ENCODE results near the gene BSDC1. TPM values are rescaled to one million over a fixed set of nuclear protein-coding genes. Genes with fewer than 3 reads are reported as not detected.
A peak's percentile ranks its signal among the peaks of the same experiment; 100 is the strongest.

The BSDC1 gene
- total and polyA plus RNA-seq, 2 experiments from 2014 or later, result 22.7 to 50.7 TPM

GRCh38 chr1:32334864-32335534 lies 59.2 kb downstream of the BSDC1 start:
- Histone ChIP-seq H3K27me3 (ENCODE audit: insufficient read depth) (peaks cover 7% of the 10 kb centered on the region; the same call in 1 of the 2 replicates), H3K4me2 (peak overlapping the region; percentile 98), H3K36me3 (ENCODE audit: insufficient read depth) (no peaks in the 10 kb centered on the region; the same call in none of the 2 replicates), H3F3A (replicated peaks; ENCODE audit: low read depth) (peaks cover 32% of the 10 kb centered on the region), H2AFZ (no peak overlapping the region), H3K27ac (ENCODE audit: low read depth) (peak overlapping the region; percentile 81), H3K4me3 (peak overlapping the region; percentile 95), H4K20me1 (replicated peaks; ENCODE audit: insufficient read depth) (peaks cover 36% of the 10 kb centered on the region), H3K4me1 (ENCODE audit: insufficient read depth) (peaks cover 34% of the 10 kb centered on the region), H3K9me2 (ENCODE audit: insufficient read depth) (no peaks in the 10 kb centered on the region), H3K79me2 (replicated peaks; ENCODE audit: insufficient read depth) (peaks cover 18% of the 10 kb centered on the region)
- peaks cover 47% of the 10 kb centered on the region for H3K4me1 Mint-ChIP-seq
- peaks cover 5% of the 10 kb centered on the region; the same call in 2 of the 3 replicates for H3K9me3 Mint-ChIP-seq
- H3K36me3 Mint-ChIP-seq (ENCODE audit: low read depth), result peaks cover 51% of the 10 kb centered on the region
- peak overlapping the region; percentile 98 for H3K27ac Mint-ChIP-seq
- peaks cover 42% of the 10 kb centered on the region for H3K27me3 Mint-ChIP-seq (ENCODE audit: insufficient read depth, low read depth, poor library complexity)
- peak; percentile 3 for ATAC-seq
- peak overlapping the region; percentile 96 for H3K4me3 Mint-ChIP-seq
- peak; percentile 55 for DNase-seq (ENCODE audit: low spot score)
- TF ChIP-seq, protein P1, sequence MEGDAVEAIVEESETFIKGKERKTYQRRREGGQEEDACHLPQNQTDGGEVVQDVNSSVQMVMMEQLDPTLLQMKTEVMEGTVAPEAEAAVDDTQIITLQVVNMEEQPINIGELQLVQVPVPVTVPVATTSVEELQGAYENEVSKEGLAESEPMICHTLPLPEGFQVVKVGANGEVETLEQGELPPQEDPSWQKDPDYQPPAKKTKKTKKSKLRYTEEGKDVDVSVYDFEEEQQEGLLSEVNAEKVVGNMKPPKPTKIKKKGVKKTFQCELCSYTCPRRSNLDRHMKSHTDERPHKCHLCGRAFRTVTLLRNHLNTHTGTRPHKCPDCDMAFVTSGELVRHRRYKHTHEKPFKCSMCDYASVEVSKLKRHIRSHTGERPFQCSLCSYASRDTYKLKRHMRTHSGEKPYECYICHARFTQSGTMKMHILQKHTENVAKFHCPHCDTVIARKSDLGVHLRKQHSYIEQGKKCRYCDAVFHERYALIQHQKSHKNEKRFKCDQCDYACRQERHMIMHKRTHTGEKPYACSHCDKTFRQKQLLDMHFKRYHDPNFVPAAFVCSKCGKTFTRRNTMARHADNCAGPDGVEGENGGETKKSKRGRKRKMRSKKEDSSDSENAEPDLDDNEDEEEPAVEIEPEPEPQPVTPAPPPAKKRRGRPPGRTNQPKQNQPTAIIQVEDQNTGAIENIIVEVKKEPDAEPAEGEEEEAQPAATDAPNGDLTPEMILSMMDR (conservative IDR thresholded peaks at IDR 0.05; ENCODE audit: low read depth in 2 of 2), result peak; percentile 60 to 64
- TF ChIP-seq STAT1 (IDR thresholded peaks at IDR 0.05; ENCODE audit: unreplicated experiment), result no peak

- Histone ChIP-seq H3K79me2 (replicated peaks; ENCODE audit: insufficient read depth) (peaks cover 18% of the 10 kb centered on the region), H3K27me3 (ENCODE audit: insufficient read depth) (peaks cover 7% of the 10 kb centered on the region; the same call in 1 of the 2 replicates), H3K4me3 (peak overlapping the region; percentile 95), H3F3A (replicated peaks; ENCODE audit: low read depth) (peaks cover 32% of the 10 kb centered on the region), H3K4me1 (ENCODE audit: insufficient read depth) (peaks cover 34% of the 10 kb centered on the region), H3K27ac (ENCODE audit: low read depth) (peak overlapping the region; percentile 81), H3K4me2 (peak overlapping the region; percentile 98), H3K36me3 (ENCODE audit: insufficient read depth) (no peaks in the 10 kb centered on the region; the same call in none of the 2 replicates), H2AFZ (no peak overlapping the region), H4K20me1 (replicated peaks; ENCODE audit: insufficient read depth) (peaks cover 36% of the 10 kb centered on the region), H3K9me2 (ENCODE audit: insufficient read depth) (no peaks in the 10 kb centered on the region)
- peaks cover 47% of the 10 kb centered on the region for H3K4me1 Mint-ChIP-seq
- H3K36me3 Mint-ChIP-seq (ENCODE audit: low read depth), result peaks cover 57% of the 10 kb centered on the region
- peak overlapping the region; percentile 46 for H3K27ac Mint-ChIP-seq
- H3K4me3 Mint-ChIP-seq, result peak overlapping the region; percentile 96
- DNase-seq (ENCODE audit: low spot score) (no peak), ATAC-seq (no peak)
- TF ChIP-seq, protein P2, sequence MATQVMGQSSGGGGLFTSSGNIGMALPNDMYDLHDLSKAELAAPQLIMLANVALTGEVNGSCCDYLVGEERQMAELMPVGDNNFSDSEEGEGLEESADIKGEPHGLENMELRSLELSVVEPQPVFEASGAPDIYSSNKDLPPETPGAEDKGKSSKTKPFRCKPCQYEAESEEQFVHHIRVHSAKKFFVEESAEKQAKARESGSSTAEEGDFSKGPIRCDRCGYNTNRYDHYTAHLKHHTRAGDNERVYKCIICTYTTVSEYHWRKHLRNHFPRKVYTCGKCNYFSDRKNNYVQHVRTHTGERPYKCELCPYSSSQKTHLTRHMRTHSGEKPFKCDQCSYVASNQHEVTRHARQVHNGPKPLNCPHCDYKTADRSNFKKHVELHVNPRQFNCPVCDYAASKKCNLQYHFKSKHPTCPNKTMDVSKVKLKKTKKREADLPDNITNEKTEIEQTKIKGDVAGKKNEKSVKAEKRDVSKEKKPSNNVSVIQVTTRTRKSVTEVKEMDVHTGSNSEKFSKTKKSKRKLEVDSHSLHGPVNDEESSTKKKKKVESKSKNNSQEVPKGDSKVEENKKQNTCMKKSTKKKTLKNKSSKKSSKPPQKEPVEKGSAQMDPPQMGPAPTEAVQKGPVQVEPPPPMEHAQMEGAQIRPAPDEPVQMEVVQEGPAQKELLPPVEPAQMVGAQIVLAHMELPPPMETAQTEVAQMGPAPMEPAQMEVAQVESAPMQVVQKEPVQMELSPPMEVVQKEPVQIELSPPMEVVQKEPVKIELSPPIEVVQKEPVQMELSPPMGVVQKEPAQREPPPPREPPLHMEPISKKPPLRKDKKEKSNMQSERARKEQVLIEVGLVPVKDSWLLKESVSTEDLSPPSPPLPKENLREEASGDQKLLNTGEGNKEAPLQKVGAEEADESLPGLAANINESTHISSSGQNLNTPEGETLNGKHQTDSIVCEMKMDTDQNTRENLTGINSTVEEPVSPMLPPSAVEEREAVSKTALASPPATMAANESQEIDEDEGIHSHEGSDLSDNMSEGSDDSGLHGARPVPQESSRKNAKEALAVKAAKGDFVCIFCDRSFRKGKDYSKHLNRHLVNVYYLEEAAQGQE (IDR thresholded peaks at IDR 0.05; ENCODE audit: unreplicated experiment), result no peak
- peak; percentile 28 for TF ChIP-seq POLR2AphosphoS5 (IDR thresholded peaks at IDR 0.05; ENCODE audit: low read depth)
- peaks cover 5% of the 10 kb centered on the region; the same call in 2 of the 3 replicates for H3K9me3 Mint-ChIP-seq
- H3K27me3 Mint-ChIP-seq (ENCODE audit: insufficient read depth, low read depth, poor library complexity), result peaks cover 42% of the 10 kb centered on the region
Measured at GRCh38 chr1:32334274-32334861, 59.9 kb downstream of the BSDC1 start.

All from GM23338 (cell line).